ENCODE measurements around the gene ZNF469.

Gene ZNF469

GRCh38 chr16:88384222-88385111 lies 1.7 kb downstream of the ZNF469 start:
- Mint-ChIP-seq H3K27me3 (peaks cover 19% of the 10 kb centered on the region), H3K4me3 (peak overlapping the region; percentile 48), H3K27ac (no peak overlapping the region), H3K36me3 (no peaks in the 10 kb centered on the region), H3K4me1 (peaks cover 2% of the 10 kb centered on the region), H3K9me3 (no peaks in the 10 kb centered on the region)
- DNase-seq (ENCODE audit: low spot score in 2 of 2): no peak
- no peak for ATAC-seq (ENCODE audit: low read depth)

- Mint-ChIP-seq H3K27ac (no peak overlapping the region), H3K4me1 (peaks cover 2% of the 10 kb centered on the region), H3K4me3 (peak overlapping the region; percentile 30), H3K9me3 (no peaks in the 10 kb centered on the region), H3K27me3 (peaks cover 22% of the 10 kb centered on the region), H3K36me3 (no peaks in the 10 kb centered on the region)
- DNase-seq (ENCODE audit: low spot score in 2 of 2): no peak
- no peak for ATAC-seq (ENCODE audit: low read depth)
Observed at GRCh38 chr16:88385112-88385594, 2.4 kb downstream of the ZNF469 start.

GRCh38 chr16:88385831-88386815 lies 3.4 kb downstream of the ZNF469 start:
- DNase-seq (ENCODE audit: low spot score in 2 of 2) (no peak), ATAC-seq (ENCODE audit: low read depth) (no peak)
- H3K4me3 Mint-ChIP-seq: no peak overlapping the region
- peaks cover 2% of the 10 kb centered on the region for H3K4me1 Mint-ChIP-seq
- H3K27me3 Mint-ChIP-seq: peaks cover 26% of the 10 kb centered on the region
- H3K9me3 Mint-ChIP-seq: no peaks in the 10 kb centered on the region
- no peaks in the 10 kb centered on the region for H3K36me3 Mint-ChIP-seq
- no peak overlapping the region for H3K27ac Mint-ChIP-seq

GRCh38 chr16:88387180-88387765 lies 4.5 kb downstream of the ZNF469 start:
- Mint-ChIP-seq H3K9me3 (no peaks in the 10 kb centered on the region), H3K27me3 (peaks cover 24% of the 10 kb centered on the region), H3K4me3 (no peak overlapping the region), H3K36me3 (no peaks in the 10 kb centered on the region), H3K27ac (no peak overlapping the region), H3K4me1 (peaks cover 2% of the 10 kb centered on the region)
- no peak for ATAC-seq (ENCODE audit: low read depth)
- no peak for DNase-seq (ENCODE audit: low spot score in 2 of 2)

GRCh38 chr16:88387941-88388627 lies 5.3 kb downstream of the ZNF469 start:
- Mint-ChIP-seq H3K27me3 (peaks cover 25% of the 10 kb centered on the region), H3K9me3 (no peaks in the 10 kb centered on the region), H3K27ac (no peak overlapping the region), H3K4me3 (no peak overlapping the region), H3K36me3 (no peaks in the 10 kb centered on the region), H3K4me1 (peaks cover 2% of the 10 kb centered on the region)
- DNase-seq (ENCODE audit: low spot score in 2 of 2): no peak
- no peak for ATAC-seq (ENCODE audit: low read depth)

GRCh38 chr16:88389191-88389590 lies 6.4 kb downstream of the ZNF469 start:
- DNase-seq (ENCODE audit: low spot score in 2 of 2) (no peak), ATAC-seq (ENCODE audit: low read depth) (no peak)
- H3K36me3 Mint-ChIP-seq: no peaks in the 10 kb centered on the region
- no peak overlapping the region for H3K4me3 Mint-ChIP-seq
- no peak overlapping the region for H3K27ac Mint-ChIP-seq
- H3K4me1 Mint-ChIP-seq: peaks cover 2% of the 10 kb centered on the region
- H3K27me3 Mint-ChIP-seq: peaks cover 22% of the 10 kb centered on the region
- H3K9me3 Mint-ChIP-seq: no peaks in the 10 kb centered on the region

- DNase-seq (ENCODE audit: low spot score in 2 of 2) (no peak), ATAC-seq (ENCODE audit: low read depth) (no peak)
- Mint-ChIP-seq H3K4me1 (no peaks in the 10 kb centered on the region), H3K36me3 (no peaks in the 10 kb centered on the region), H3K27ac (no peak overlapping the region), H3K27me3 (peaks cover 20% of the 10 kb centered on the region), H3K4me3 (no peak overlapping the region), H3K9me3 (no peaks in the 10 kb centered on the region)
Observed at GRCh38 chr16:88389621-88390160, 6.9 kb downstream of the ZNF469 start.

GRCh38 chr16:88390265-88390664 lies 7.5 kb downstream of the ZNF469 start:
- ATAC-seq (ENCODE audit: low read depth): no peak
- no peak for DNase-seq (ENCODE audit: low spot score in 2 of 2)
- no peaks in the 10 kb centered on the region for H3K9me3 Mint-ChIP-seq
- H3K27ac Mint-ChIP-seq: no peak overlapping the region
- H3K4me3 Mint-ChIP-seq: no peak overlapping the region
- H3K27me3 Mint-ChIP-seq: peaks cover 26% of the 10 kb centered on the region
- H3K4me1 Mint-ChIP-seq: no peaks in the 10 kb centered on the region
- no peaks in the 10 kb centered on the region for H3K36me3 Mint-ChIP-seq

- Mint-ChIP-seq H3K36me3 (no peaks in the 10 kb centered on the region), H3K9me3 (no peaks in the 10 kb centered on the region), H3K4me1 (no peaks in the 10 kb centered on the region), H3K4me3 (no peak overlapping the region), H3K27me3 (peaks cover 26% of the 10 kb centered on the region), H3K27ac (no peak overlapping the region)
- DNase-seq (ENCODE audit: low spot score in 2 of 2) (no peak), ATAC-seq (ENCODE audit: low read depth) (no peak)
Observed at GRCh38 chr16:88390735-88391134, 8.0 kb downstream of the ZNF469 start.

GRCh38 chr16:88391144-88391850 lies 8.5 kb downstream of the ZNF469 start:
- no peak for DNase-seq (ENCODE audit: low spot score in 2 of 2)
- Mint-ChIP-seq H3K9me3 (no peaks in the 10 kb centered on the region), H3K27me3 (peaks cover 26% of the 10 kb centered on the region), H3K4me3 (no peak overlapping the region), H3K4me1 (no peaks in the 10 kb centered on the region), H3K36me3 (no peaks in the 10 kb centered on the region), H3K27ac (no peak overlapping the region)
- no peak for ATAC-seq (ENCODE audit: low read depth)

GRCh38 chr16:88392111-88392510 lies 9.4 kb downstream of the ZNF469 start:
- Mint-ChIP-seq H3K4me1 (no peaks in the 10 kb centered on the region), H3K27me3 (peaks cover 23% of the 10 kb centered on the region), H3K4me3 (no peak overlapping the region), H3K27ac (no peak overlapping the region), H3K9me3 (no peaks in the 10 kb centered on the region), H3K36me3 (no peaks in the 10 kb centered on the region)
- DNase-seq (ENCODE audit: low spot score in 2 of 2) (no peak), ATAC-seq (ENCODE audit: low read depth) (no peak)

- no peak overlapping the region for H3K4me3 Mint-ChIP-seq
- H3K4me1 Mint-ChIP-seq: no peaks in the 10 kb centered on the region
- H3K27me3 Mint-ChIP-seq: peaks cover 23% of the 10 kb centered on the region
- H3K27ac Mint-ChIP-seq: no peak overlapping the region
- H3K9me3 Mint-ChIP-seq: peaks cover 2% of the 10 kb centered on the region
- peaks cover 2% of the 10 kb centered on the region for H3K36me3 Mint-ChIP-seq
- ATAC-seq (ENCODE audit: low read depth): no peak
- no peak for DNase-seq (ENCODE audit: low spot score in 2 of 2)
Observed at GRCh38 chr16:88392616-88393015, 9.9 kb downstream of the ZNF469 start.

GRCh38 chr16:88393034-88393433 lies 10.3 kb downstream of the ZNF469 start:
- Mint-ChIP-seq H3K27ac (no peak overlapping the region), H3K36me3 (peaks cover 2% of the 10 kb centered on the region), H3K4me3 (no peak overlapping the region), H3K9me3 (peaks cover 2% of the 10 kb centered on the region), H3K27me3 (peaks cover 23% of the 10 kb centered on the region), H3K4me1 (no peaks in the 10 kb centered on the region)
- ATAC-seq (ENCODE audit: low read depth): no peak
- no peak for DNase-seq (ENCODE audit: low spot score in 2 of 2)

All from memory B cell (primary cell).